Effector memory CD8-positive, alpha-beta T cell (primary cell): Measurements from ENCODE around the gene MLXIPL.
"Not testable (repeated sequence)": the region's sequence is repeated elsewhere in the genome, so short reads cannot be mapped to it uniquely, and the experiment has no call there.

ENCODE experiments used
- ATAC-seq: fragments of 150-1000 bp; cut with Tn5 transposase; replicated peaks from 2 replicates; pipeline ENCODE4 v1.10.0; 2021; ENCODE audit warnings: mild to moderate bottlenecking, moderate library complexity
- DNase-seq, 3 experiments: peaks; one replicate each; pipeline ENCODE4 v3.0.0; 2021
- H3K27ac Mint-ChIP-seq, 2 donors: one replicate each; pipeline ENCODE4 v1.8.0; 2022; ENCODE audit warnings: mild to moderate bottlenecking in 2 of 2, mixed read lengths in 2 of 2, moderate library complexity in 2 of 2
- H3K27me3 Mint-ChIP-seq, 2 donors: one replicate each; pipeline ENCODE4 v1.8.0; 2022; ENCODE audit warnings: mixed read lengths in 2 of 2
- H3K36me3 Mint-ChIP-seq: one replicate; pipeline ENCODE4 v1.8.0; 2022; ENCODE audit warnings: mild to moderate bottlenecking, moderate library complexity, mixed read lengths; ENCODE audit not compliant: insufficient read depth
- H3K4me1 Mint-ChIP-seq, 2 donors: one replicate each; pipeline ENCODE4 v1.8.0; 2022; ENCODE audit warnings: low read depth in 2 of 2, mixed read lengths in 2 of 2
- H3K4me3 Mint-ChIP-seq, 2 donors: one replicate each; pipeline ENCODE4 v1.8.0; 2022; ENCODE audit warnings: mild to moderate bottlenecking in 2 of 2, mixed read lengths in 2 of 2, moderate library complexity in 2 of 2
- H3K9me3 Mint-ChIP-seq, 2 donors: one replicate each; pipeline ENCODE4 v1.8.0; 2022; ENCODE audit warnings: mixed read lengths in 2 of 2

MLXIPL gene

GRCh38 chr7:73655309-73655708 is 31.0 kb upstream of the MLXIPL start:
- H3K9me3 Mint-ChIP-seq, H3K4me1 Mint-ChIP-seq, H3K36me3 Mint-ChIP-seq, H3K27ac Mint-ChIP-seq, H3K4me3 Mint-ChIP-seq, DNase-seq, ATAC-seq: not testable (repeated sequence)
- peaks cover 45 to 48% of the 10 kb centered on the region in 2 donors for H3K27me3 Mint-ChIP-seq

- peaks cover 55 to 67% of the 10 kb centered on the region in 2 donors for H3K27me3 Mint-ChIP-seq
- peaks cover 15% of the 10 kb centered on the region for H3K36me3 Mint-ChIP-seq
- ATAC-seq: no peak
- no peak for DNase-seq
- no peaks in the 10 kb centered on the region for H3K9me3 Mint-ChIP-seq
- H3K27ac Mint-ChIP-seq: no peak overlapping the region
- no peak overlapping the region for H3K4me3 Mint-ChIP-seq
- peaks cover 6 to 18% of the 10 kb centered on the region in 2 donors for H3K4me1 Mint-ChIP-seq
These were observed 28.2 kb upstream of the MLXIPL start for GRCh38 chr7:73652541-73652949.

DNA sequence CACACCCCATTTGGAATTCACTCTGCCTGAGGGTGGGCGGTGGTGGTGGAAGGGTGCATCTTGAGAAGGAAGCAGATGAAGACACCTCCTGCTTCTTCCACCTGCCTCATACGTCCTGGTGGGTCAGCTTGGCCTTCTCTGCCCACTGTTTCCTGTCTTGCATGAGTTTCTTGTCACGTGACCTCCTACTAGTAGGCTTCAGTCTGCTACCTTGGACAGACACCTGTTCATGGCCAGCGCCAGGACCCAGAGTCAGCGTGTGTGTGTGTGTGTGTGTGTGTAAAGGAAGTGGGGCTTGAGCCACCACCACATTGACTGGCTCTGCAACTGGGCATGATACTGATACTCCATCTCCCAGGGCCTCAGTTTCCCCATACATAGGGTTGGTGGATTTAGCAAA is 26.2 kb upstream of the MLXIPL start:
- no peak overlapping the region for H3K4me3 Mint-ChIP-seq
- H3K27ac Mint-ChIP-seq: no peak overlapping the region
- H3K27me3 Mint-ChIP-seq: peaks cover 74 to 86% of the 10 kb centered on the region in 2 donors

GRCh38 chr7:73649576-73649975 is 25.3 kb upstream of the MLXIPL start:
- ATAC-seq: no peak
- H3K27ac Mint-ChIP-seq: peak overlapping the region in 1 of 2 donors; percentile 83
- peaks cover 66 to 88% of the 10 kb centered on the region in 2 donors for H3K27me3 Mint-ChIP-seq

More for the DNA sequence above, 26.2 kb upstream of the MLXIPL start:
- DNase-seq: no peak
- Mint-ChIP-seq H3K36me3 (peaks cover 15% of the 10 kb centered on the region), H3K9me3 (no peaks in the 10 kb centered on the region), H3K4me1 (peaks cover 6 to 18% of the 10 kb centered on the region in 2 donors)
- no peak for ATAC-seq

DNA sequence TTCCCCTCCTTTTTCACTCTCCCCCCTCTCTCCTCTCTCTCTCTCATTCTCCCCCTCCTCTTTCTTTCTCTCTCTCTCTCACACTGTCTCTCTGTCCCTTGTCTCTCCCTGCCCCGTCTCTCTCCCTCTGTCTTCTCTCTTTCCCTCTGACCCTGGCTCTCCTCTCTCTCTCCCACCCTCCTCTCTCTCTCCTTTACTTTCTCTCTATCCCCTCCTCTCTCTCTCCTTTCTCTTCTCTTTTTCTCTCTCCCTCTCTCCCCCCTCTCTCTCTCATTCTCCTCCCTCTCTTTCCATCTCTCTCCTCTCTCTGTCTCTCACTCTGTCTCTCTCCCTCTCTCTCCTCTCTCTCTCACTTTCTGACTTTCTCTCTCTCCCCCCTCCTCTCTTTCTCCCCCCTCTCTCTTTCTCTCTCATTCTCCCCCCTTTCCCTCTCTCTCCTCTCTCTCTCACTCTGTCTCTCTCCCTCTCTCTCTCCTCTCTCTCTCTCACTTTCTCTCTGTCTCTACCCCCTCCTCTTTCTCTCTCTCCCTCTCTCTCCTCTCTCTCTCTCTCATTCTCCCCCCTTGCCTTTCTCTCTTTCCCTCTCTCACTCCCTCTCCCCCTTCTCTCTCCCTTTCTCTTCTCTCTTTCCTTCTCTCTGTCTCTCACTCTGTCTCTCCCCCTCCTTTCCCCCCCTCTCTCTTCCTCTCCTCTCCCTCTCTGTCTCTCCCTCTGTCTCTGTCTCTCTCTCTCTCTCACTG is 24.4 kb upstream of the MLXIPL start:
- peaks cover 66 to 91% of the 10 kb centered on the region in 2 donors for H3K27me3 Mint-ChIP-seq
- H3K27ac Mint-ChIP-seq: peak overlapping the region; percentile 2 to 83
- no peak for DNase-seq
- no peaks in the 10 kb centered on the region for H3K9me3 Mint-ChIP-seq
- no peak for ATAC-seq
- H3K36me3 Mint-ChIP-seq: peaks cover 15% of the 10 kb centered on the region
- H3K4me3 Mint-ChIP-seq: peak overlapping the region; percentile 50 to 81
- H3K4me1 Mint-ChIP-seq: peaks cover 6 to 18% of the 10 kb centered on the region in 2 donors

More at GRCh38 chr7:73649576-73649975, 25.3 kb upstream of the MLXIPL start:
- peak overlapping the region; percentile 50 to 81 for H3K4me3 Mint-ChIP-seq
- DNase-seq: no peak
- no peaks in the 10 kb centered on the region for H3K9me3 Mint-ChIP-seq
- H3K36me3 Mint-ChIP-seq: peaks cover 15% of the 10 kb centered on the region
- peaks cover 6 to 18% of the 10 kb centered on the region in 2 donors for H3K4me1 Mint-ChIP-seq

GRCh38 chr7:73647725-73648592 is 23.6 kb upstream of the MLXIPL start:
- peaks cover 63 to 92% of the 10 kb centered on the region in 2 donors for H3K27me3 Mint-ChIP-seq
- peaks cover 15% of the 10 kb centered on the region for H3K36me3 Mint-ChIP-seq
- H3K27ac Mint-ChIP-seq: peak overlapping the region; percentile 2 to 83
- peak; percentile 18 to 24 (median 18) for DNase-seq
- H3K9me3 Mint-ChIP-seq: no peaks in the 10 kb centered on the region
- peaks cover 6 to 18% of the 10 kb centered on the region in 2 donors for H3K4me1 Mint-ChIP-seq
- ATAC-seq: peak; percentile 88
- H3K4me3 Mint-ChIP-seq: peak overlapping the region; percentile 50 to 81

DNA sequence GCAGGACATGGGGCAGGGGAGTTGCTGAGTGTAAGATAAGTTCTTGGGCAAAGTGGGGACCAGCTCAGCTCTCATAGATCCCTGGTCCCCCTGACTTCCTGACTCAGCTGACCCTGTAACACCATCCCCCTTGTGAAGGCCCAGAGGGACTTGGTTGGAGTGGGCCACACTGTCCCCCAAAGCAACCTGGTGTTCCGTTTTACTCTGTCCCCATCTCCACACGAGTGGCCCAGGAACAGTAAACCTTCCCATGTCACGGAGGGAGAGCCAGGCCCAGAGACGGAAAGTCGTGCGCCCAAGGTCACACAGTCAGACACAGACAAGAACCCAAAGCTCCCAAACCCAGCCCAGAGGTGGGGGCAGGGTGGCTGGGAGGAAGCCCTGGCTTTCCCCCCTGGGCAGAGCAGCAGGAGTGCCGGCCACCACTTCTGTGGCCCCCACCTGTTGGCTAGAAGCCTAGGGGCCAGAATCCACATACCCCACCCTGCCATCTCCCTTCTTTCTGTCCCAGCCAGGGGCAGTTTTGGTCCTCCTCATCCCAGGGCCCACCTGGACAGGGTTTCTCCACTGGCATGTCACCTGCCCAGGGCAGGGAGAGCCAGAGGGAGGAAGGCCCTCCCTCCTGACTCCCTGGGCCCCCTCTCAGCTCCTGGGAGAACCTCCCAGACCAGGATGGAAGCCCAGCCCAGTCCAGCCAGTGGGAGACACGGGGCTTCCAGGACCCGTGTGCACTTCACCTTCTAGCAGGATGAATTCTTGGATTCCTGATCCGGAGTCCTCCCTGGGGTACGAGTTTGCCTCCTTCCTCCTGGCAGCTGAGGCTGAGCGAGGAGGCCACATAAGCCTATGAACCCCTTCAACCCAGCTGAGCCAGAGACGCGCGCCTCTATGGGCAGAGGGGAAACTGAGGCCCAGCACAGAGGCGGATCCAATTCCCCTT is 22.7 kb upstream of the MLXIPL start:
- H3K4me1 Mint-ChIP-seq: peaks cover 6 to 18% of the 10 kb centered on the region in 2 donors
- H3K27me3 Mint-ChIP-seq: peaks cover 55 to 87% of the 10 kb centered on the region in 2 donors

GRCh38 chr7:73645643-73646174 is 21.4 kb upstream of the MLXIPL start:
- DNase-seq (no peak), ATAC-seq (no peak)
- peaks cover 6 to 18% of the 10 kb centered on the region in 2 donors for H3K4me1 Mint-ChIP-seq

More for the DNA sequence above, 22.7 kb upstream of the MLXIPL start:
- no peak overlapping the region for H3K27ac Mint-ChIP-seq
- ATAC-seq: no peak
- H3K36me3 Mint-ChIP-seq: peaks cover 15% of the 10 kb centered on the region
- H3K4me3 Mint-ChIP-seq: peak overlapping the region in 1 of 2 donors; percentile 17
- H3K9me3 Mint-ChIP-seq: no peaks in the 10 kb centered on the region
- DNase-seq: no peak

DNA sequence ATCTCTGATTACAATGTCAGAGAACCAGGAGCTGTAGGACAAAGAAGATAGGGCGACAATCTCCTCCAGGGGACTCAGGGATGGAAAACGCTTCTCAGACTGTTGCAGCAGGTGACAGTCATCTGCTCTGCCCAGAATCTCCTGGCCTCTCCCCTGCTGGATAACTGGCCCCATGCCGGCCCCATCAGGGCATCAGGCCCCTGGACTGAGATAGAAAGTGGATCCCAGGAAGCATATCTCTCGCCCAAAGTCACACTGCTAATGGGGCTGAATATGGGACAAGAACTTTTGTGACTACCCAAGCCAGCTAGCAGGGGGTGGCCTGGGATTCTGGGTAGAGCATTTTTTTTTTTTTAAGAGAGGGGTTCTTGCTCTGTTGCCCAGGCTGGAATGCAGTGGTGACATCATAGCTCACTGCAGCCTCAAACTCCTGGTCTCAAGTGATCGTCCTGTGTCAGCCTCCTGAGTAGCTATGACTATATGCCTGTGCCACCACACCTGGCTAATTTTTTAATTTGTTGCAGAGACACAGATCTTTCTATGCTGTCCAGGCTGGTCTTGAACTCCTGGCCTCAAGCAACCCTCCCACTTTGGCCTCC is 20.5 kb upstream of the MLXIPL start:
- Mint-ChIP-seq H3K9me3 (no peaks in the 10 kb centered on the region), H3K27me3 (peaks cover 39 to 64% of the 10 kb centered on the region in 2 donors), H3K27ac (no peak overlapping the region), H3K36me3 (peaks cover 15% of the 10 kb centered on the region), H3K4me1 (peaks cover 6 to 18% of the 10 kb centered on the region in 2 donors), H3K4me3 (no peak overlapping the region)
- DNase-seq (no peak), ATAC-seq (no peak)

More at GRCh38 chr7:73645643-73646174, 21.4 kb upstream of the MLXIPL start:
- H3K27me3 Mint-ChIP-seq: peaks cover 44 to 73% of the 10 kb centered on the region in 2 donors
- no peak overlapping the region for H3K4me3 Mint-ChIP-seq
- H3K36me3 Mint-ChIP-seq: peaks cover 15% of the 10 kb centered on the region
- H3K27ac Mint-ChIP-seq: no peak overlapping the region
- no peaks in the 10 kb centered on the region for H3K9me3 Mint-ChIP-seq

DNA sequence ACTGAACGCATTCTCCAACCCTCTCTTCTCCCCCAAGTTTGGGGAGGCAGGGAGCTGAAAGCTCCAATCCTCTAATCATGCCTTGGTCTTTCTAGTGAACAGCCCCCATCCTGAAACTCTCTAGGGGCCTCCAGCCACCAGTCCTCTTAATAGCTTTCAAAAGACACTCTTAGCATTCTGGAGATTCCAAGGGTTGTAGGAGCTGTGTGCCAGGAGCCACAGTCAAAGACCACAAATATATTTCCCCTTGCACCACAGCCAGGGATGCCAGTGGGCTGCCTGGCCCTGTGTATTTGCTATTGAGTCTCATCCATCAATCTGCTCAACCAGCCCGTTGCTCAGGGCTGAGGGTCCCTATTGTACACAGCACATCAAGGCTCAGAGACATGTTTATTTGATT is 18.5 kb upstream of the MLXIPL start:
- no peaks in the 10 kb centered on the region for H3K4me1 Mint-ChIP-seq
- DNase-seq (no peak), ATAC-seq (no peak)
- H3K4me3 Mint-ChIP-seq: no peak overlapping the region
- no peak overlapping the region for H3K27ac Mint-ChIP-seq
- H3K9me3 Mint-ChIP-seq: no peaks in the 10 kb centered on the region
- peaks cover 24 to 59% of the 10 kb centered on the region in 2 donors for H3K27me3 Mint-ChIP-seq
- H3K36me3 Mint-ChIP-seq: no peaks in the 10 kb centered on the region

- H3K36me3 Mint-ChIP-seq: no peaks in the 10 kb centered on the region
- no peaks in the 10 kb centered on the region for H3K9me3 Mint-ChIP-seq
- H3K27ac Mint-ChIP-seq: peak overlapping the region in 1 of 2 donors; percentile 73
- no peak for DNase-seq
- ATAC-seq: no peak
- H3K4me1 Mint-ChIP-seq: no peaks in the 10 kb centered on the region
- H3K27me3 Mint-ChIP-seq: peaks cover 33 to 51% of the 10 kb centered on the region in 2 donors
- H3K4me3 Mint-ChIP-seq: no peak overlapping the region
These were observed 14.6 kb upstream of the MLXIPL start for GRCh38 chr7:73638911-73639310.
